ENCODE results near the gene ACTR5. TPM values are rescaled to one million over a fixed set of nuclear protein-coding genes. Genes with fewer than 3 reads are reported as not detected.
A peak's percentile ranks its signal among the peaks of the same experiment; 100 is the strongest.

The ACTR5 gene
- total RNA-seq, 2 experiments from 2014 or later: 9.4 to 9.9 TPM

GRCh38 chr20:38724626-38725147 is 23.6 kb upstream of the ACTR5 start:
- H3K27ac Mint-ChIP-seq: no peak overlapping the region
- DNase-seq: no peak
- peaks cover 23% of the 10 kb centered on the region for H3K36me3 Mint-ChIP-seq (ENCODE audit: low read depth)
- ChIA-PET CTCF (interaction anchor here (0.7 to 2.5 kb wide), 4 partner anchors 23 to 354 kb away, joined by 3 to 9 read pairs (median 4); no protein-coding TSS in a partner anchor), POLR2A (no interaction called here)
- H3K27me3 Mint-ChIP-seq: peaks cover 91% of the 10 kb centered on the region
- no peaks in the 10 kb centered on the region for H3K9me3 Mint-ChIP-seq
- H3K4me3 Mint-ChIP-seq: no peak overlapping the region
- H3K4me1 Mint-ChIP-seq: peaks cover 45% of the 10 kb centered on the region

- Mint-ChIP-seq H3K27me3 (peaks cover 91% of the 10 kb centered on the region), H3K4me1 (peaks cover 50% of the 10 kb centered on the region), H3K9me3 (no peaks in the 10 kb centered on the region), H3K36me3 (ENCODE audit: low read depth) (peaks cover 29% of the 10 kb centered on the region), H3K4me3 (no peak overlapping the region), H3K27ac (peak overlapping the region; percentile 32)
- ChIA-PET POLR2A (interaction anchor here (1.1 kb wide), 1 partner anchor 81 kb away, joined by 3 read pairs; no protein-coding TSS in a partner anchor), CTCF (interaction anchor here (0.7 to 2.5 kb wide), 8 partner anchors 22 to 354 kb away, joined by 3 to 9 read pairs (median 4); no protein-coding TSS in a partner anchor)
- DNase-seq: no peak
These were observed 22.9 kb upstream of the ACTR5 start for GRCh38 chr20:38725148-38725901.

GRCh38 chr20:38725931-38726803 is 22.1 kb upstream of the ACTR5 start:
- DNase-seq: peak; percentile 61
- no peak overlapping the region for H3K27ac Mint-ChIP-seq
- H3K27me3 Mint-ChIP-seq: peaks cover 91% of the 10 kb centered on the region
- CTCF ChIA-PET: interaction anchor here (0.5 to 2.5 kb wide), 6 partner anchors 30 to 318 kb away, joined by 3 to 9 read pairs (median 5); no protein-coding TSS in a partner anchor
- peaks cover 32% of the 10 kb centered on the region for H3K36me3 Mint-ChIP-seq (ENCODE audit: low read depth)
- peak overlapping the region; percentile 34 for H3K4me3 Mint-ChIP-seq
- peaks cover 57% of the 10 kb centered on the region for H3K4me1 Mint-ChIP-seq
- POLR2A ChIA-PET: interaction anchor here (1.1 kb wide), 1 partner anchor 81 kb away, joined by 3 read pairs; no protein-coding TSS in a partner anchor
- H3K9me3 Mint-ChIP-seq: no peaks in the 10 kb centered on the region

GRCh38 chr20:38726804-38727606 is 21.3 kb upstream of the ACTR5 start:
- CTCF ChIA-PET: interaction anchor here (1.7 to 2.5 kb wide), 2 partner anchors 93 to 168 kb away, joined by 4 to 9 read pairs; no protein-coding TSS in a partner anchor
- peaks cover 32% of the 10 kb centered on the region for H3K36me3 Mint-ChIP-seq (ENCODE audit: low read depth)
- peak overlapping the region; percentile 40 for H3K27ac Mint-ChIP-seq

GRCh38 chr20:38727607-38728190 is 20.6 kb upstream of the ACTR5 start:
- Mint-ChIP-seq H3K9me3 (no peaks in the 10 kb centered on the region), H3K4me1 (peaks cover 59% of the 10 kb centered on the region), H3K36me3 (ENCODE audit: low read depth) (peaks cover 32% of the 10 kb centered on the region), H3K27me3 (peaks cover 89% of the 10 kb centered on the region), H3K27ac (peak overlapping the region; percentile 45), H3K4me3 (peak overlapping the region; percentile 43)
- CTCF ChIA-PET: no interaction called here
- no peak for DNase-seq
- POLR2A ChIA-PET: interaction anchor here (0.6 to 1.6 kb wide), 2 partner anchors 78 to 199 kb away, joined by 3 read pairs; partner anchors contain the start of genes FAM83D and PPP1R16B

More at GRCh38 chr20:38726804-38727606, 21.3 kb upstream of the ACTR5 start:
- peaks cover 63% of the 10 kb centered on the region for H3K4me1 Mint-ChIP-seq
- peak overlapping the region; percentile 34 for H3K4me3 Mint-ChIP-seq
- H3K27me3 Mint-ChIP-seq: peaks cover 90% of the 10 kb centered on the region
- DNase-seq: peak; percentile 61
- H3K9me3 Mint-ChIP-seq: no peaks in the 10 kb centered on the region
- POLR2A ChIA-PET: interaction anchor here (0.6 kb wide), 1 partner anchor 199 kb away, joined by 3 read pairs; the partner anchor contains the start of gene FAM83D

- POLR2A ChIA-PET: interaction anchor here (0.6 to 1.6 kb wide), 2 partner anchors 77 to 198 kb away, joined by 3 read pairs; partner anchors contain the start of genes FAM83D and PPP1R16B
- CTCF ChIA-PET: interaction anchor here (1.8 kb wide), 1 partner anchor 165 kb away, joined by 7 read pairs; no protein-coding TSS in a partner anchor
- no peaks in the 10 kb centered on the region for H3K9me3 Mint-ChIP-seq
- H3K4me1 Mint-ChIP-seq: peaks cover 55% of the 10 kb centered on the region
- peak overlapping the region; percentile 45 for H3K27ac Mint-ChIP-seq
- no peak for DNase-seq
- peaks cover 32% of the 10 kb centered on the region for H3K36me3 Mint-ChIP-seq (ENCODE audit: low read depth)
- peaks cover 88% of the 10 kb centered on the region for H3K27me3 Mint-ChIP-seq
- H3K4me3 Mint-ChIP-seq: peak overlapping the region; percentile 43
These were observed 20.0 kb upstream of the ACTR5 start for GRCh38 chr20:38728191-38728781.

- DNase-seq: no peak
- Mint-ChIP-seq H3K4me1 (peaks cover 54% of the 10 kb centered on the region), H3K36me3 (ENCODE audit: low read depth) (peaks cover 32% of the 10 kb centered on the region), H3K27me3 (peaks cover 91% of the 10 kb centered on the region), H3K4me3 (no peak overlapping the region), H3K27ac (peak overlapping the region; percentile 8), H3K9me3 (no peaks in the 10 kb centered on the region)
- CTCF ChIA-PET: interaction anchor here (1.8 to 2.0 kb wide), 2 partner anchors 23 to 164 kb away, joined by 6 to 7 read pairs; no protein-coding TSS in a partner anchor
- POLR2A ChIA-PET: interaction anchor here (1.6 kb wide), 1 partner anchor 76 kb away, joined by 3 read pairs; the partner anchor contains the start of gene PPP1R16B
These were observed 19.2 kb upstream of the ACTR5 start for GRCh38 chr20:38728911-38729642.

GRCh38 chr20:38729767-38730166 is 18.5 kb upstream of the ACTR5 start:
- peaks cover 93% of the 10 kb centered on the region for H3K27me3 Mint-ChIP-seq
- no peaks in the 10 kb centered on the region for H3K9me3 Mint-ChIP-seq
- H3K27ac Mint-ChIP-seq: peak overlapping the region; percentile 3
- ChIA-PET POLR2A (no interaction called here), CTCF (interaction anchor here (1.8 to 2.0 kb wide), 2 partner anchors 22 to 163 kb away, joined by 6 to 7 read pairs; no protein-coding TSS in a partner anchor)
- H3K36me3 Mint-ChIP-seq (ENCODE audit: low read depth): peaks cover 32% of the 10 kb centered on the region
- peak overlapping the region; percentile 19 for H3K4me3 Mint-ChIP-seq
- no peak for DNase-seq
- H3K4me1 Mint-ChIP-seq: peaks cover 51% of the 10 kb centered on the region

GRCh38 chr20:38730167-38730988 is 17.9 kb upstream of the ACTR5 start:
- no peak for DNase-seq
- H3K27me3 Mint-ChIP-seq: peaks cover 93% of the 10 kb centered on the region
- peak overlapping the region; percentile 3 for H3K27ac Mint-ChIP-seq
- H3K9me3 Mint-ChIP-seq: no peaks in the 10 kb centered on the region
- peaks cover 32% of the 10 kb centered on the region for H3K36me3 Mint-ChIP-seq (ENCODE audit: low read depth)
- ChIA-PET POLR2A (interaction anchor here (1.1 kb wide), 1 partner anchor 75 kb away, joined by 3 read pairs; the partner anchor contains the start of gene PPP1R16B), CTCF (interaction anchor here (0.7 to 2.1 kb wide), 6 partner anchors 8 to 165 kb away, joined by 3 to 8 read pairs (median 6); no protein-coding TSS in a partner anchor)
- peaks cover 47% of the 10 kb centered on the region for H3K4me1 Mint-ChIP-seq
- H3K4me3 Mint-ChIP-seq: peak overlapping the region; percentile 30
